Hematopoietic multipotent progenitor cell treated with erythropoietin and hydrocortisone succinate and interleukin-3 and kit ligand, for 17 days (in vitro differentiated cells): ENCODE measurements around the gene IGFBP7.

Experiments used
- DNase-seq: peaks from one replicate; pipeline ENCODE4 v3.0.0-alpha.2; 2015; ENCODE audit warnings: low spot score

IGFBP7 gene

GRCh38 chr4:57042711-57043169 lies 67.4 kb downstream of the IGFBP7 start:
- no peak for DNase-seq

- no peak for DNase-seq
These were observed 69.2 kb downstream of the IGFBP7 start for GRCh38 chr4:57041020-57041419.

DNA sequence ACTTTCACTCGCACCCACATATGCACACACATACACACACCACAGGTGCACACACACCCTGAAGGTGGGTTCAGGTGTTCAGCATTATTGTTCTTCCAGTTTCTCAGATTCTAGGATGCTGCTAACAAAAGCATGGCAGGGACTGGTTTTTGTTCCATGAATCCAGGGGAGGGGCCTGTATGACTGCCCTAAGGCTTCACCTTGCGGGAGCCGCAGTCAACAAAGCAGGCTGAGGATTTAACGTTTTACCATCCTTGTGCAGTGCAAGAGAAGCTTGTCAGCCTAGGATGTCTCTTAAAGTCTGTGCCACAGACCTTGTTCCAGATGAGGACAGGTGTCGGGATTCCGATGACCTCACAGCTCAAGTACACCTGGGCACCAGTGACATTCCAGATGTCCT lies 69.7 kb downstream of the IGFBP7 start:
- no peak for DNase-seq

- DNase-seq = no peak
These were observed 70.8 kb downstream of the IGFBP7 start for GRCh38 chr4:57039345-57039744.

GRCh38 chr4:57037982-57038604 lies 72.1 kb downstream of the IGFBP7 start:
- DNase-seq = no peak

- DNase-seq = no peak
These were observed 75.7 kb downstream of the IGFBP7 start for GRCh38 chr4:57034520-57034919.

- DNase-seq = no peak
These were observed 87.1 kb downstream of the IGFBP7 start for GRCh38 chr4:57023104-57023503.

DNA sequence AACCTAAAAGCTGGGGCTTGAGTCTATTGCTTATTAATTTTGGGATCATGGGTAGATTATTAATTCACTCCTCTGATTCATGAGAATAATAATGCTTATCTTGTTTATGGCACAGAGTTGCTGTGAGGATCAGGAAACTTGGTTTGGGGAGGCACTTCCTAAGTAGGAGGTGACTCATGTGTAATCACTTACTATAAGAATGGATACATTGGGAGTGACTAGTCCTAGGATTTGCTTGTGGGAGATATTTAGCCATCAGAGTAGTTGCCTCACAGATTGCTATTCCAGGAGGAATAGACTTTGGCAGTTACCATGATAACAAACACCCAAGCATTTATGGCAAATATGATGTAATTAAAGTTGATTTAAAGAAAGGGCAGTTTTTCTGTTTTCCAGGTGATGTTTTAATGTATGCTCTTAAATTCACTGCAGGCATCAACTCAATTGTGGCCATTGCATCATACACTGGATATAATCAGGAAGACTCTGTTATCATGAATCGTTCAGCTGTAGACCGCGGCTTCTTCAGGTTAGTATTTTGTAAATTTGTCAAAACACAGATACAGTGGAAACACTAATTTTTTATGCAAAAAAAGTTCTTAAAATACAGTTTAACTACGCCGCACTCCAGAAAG lies 89.6 kb downstream of the IGFBP7 start:
- DNase-seq = no peak

DNA sequence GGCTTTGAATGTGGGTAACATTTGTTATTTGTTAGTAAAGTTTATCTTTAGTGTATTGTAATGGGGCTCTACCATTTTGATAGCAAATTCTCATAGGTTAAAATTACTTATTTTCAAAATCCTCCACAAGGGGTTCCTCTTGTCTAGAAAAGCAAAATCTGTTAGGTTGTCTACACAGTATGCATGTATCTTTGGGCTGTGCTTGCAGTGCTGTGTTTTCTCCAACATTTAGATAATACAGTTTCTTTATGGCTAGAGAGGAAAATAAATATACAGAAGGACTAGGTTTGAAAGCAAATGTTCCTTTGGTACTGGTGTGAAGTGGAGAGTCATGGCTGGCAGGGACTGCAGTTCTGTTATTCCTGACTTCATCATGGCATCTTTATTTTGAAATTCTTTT lies 91.2 kb downstream of the IGFBP7 start:
- no peak for DNase-seq

GRCh38 chr4:57013543-57014120 lies 96.6 kb downstream of the IGFBP7 start:
- no peak for DNase-seq

DNA sequence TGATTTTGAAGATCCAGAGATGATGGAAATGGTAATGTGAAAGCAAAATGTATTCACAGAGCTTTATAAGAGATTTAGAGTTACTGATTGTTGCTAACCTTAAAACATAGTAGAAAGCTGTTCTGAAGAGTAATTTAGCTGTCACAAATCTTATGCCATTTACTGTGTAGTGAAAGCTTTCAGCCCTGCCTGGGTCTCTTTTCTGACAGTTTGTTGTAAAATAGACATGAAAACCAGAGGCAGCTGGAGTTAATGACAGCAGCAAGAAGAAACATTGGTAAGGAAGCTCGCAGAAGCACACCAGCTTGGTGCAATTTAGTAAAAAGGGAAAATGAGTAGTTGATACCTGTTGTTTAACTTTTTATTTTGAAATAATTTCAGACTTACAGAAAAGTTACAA lies 110.4 kb downstream of the IGFBP7 start:
- no peak for DNase-seq

DNA sequence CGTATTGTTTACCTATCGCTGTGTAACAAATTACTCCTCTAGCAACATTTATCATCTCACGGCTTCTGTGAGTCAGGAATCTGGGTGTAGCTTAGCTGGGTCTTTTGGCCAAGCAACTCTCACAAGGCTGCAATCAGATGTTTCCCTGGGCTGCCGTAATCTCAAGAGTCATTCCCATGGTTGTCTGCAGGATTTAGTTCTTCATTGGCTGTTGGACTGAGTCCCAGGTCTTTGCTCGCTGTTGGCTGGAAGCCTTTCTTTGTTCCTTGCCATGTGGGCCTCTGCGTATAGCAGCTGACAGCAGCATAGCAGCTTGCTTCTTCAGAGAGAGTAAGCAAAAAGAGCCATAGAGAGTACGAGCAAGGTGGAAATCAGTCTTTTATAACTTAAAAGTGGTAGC lies 114.7 kb downstream of the IGFBP7 start:
- no peak for DNase-seq

- no peak for DNase-seq
These were observed 119.9 kb downstream of the IGFBP7 start for GRCh38 chr4:56990109-56990905.

- DNase-seq = no peak
These were observed 123.2 kb downstream of the IGFBP7 start for GRCh38 chr4:56986952-56987351.

DNA sequence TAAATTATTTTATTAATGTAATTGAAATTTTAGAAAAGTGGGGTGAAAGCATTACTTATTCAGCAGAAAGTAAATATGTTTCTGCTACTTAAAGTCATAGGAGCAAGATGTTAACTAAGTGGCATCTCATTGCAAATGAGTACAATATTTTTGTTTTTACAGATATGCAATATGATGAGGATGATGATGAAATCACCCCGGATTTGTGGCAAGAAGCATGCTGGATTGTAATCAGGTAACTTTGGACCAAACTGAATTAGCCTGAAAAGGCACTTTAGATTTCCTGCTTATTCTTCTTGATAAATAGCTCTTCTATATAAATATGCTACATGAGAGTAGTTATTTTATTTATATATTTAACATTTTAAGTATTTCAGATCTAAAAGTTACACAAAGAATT lies 124.0 kb downstream of the IGFBP7 start:
- no peak for DNase-seq

DNA sequence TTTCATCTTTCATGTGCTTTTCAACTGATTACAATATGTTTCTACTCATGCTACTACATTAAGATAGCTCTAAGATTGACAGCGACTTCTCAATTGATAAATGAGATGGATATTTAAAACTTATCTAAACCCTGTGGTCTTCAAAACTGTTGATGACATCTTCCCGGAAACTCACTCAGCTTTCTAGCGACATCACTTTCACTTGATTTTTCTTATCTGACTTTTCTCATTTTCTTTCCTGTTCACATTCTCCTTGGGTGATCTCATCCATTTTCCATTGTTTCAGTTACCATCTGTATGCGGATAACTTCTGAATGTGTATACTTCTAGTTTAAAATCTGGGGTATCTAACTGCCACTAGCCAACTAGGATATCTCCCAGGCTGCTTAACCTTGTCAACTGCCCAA lies 128.4 kb downstream of the IGFBP7 start:
- DNase-seq = no peak
